ENCODE measurements around the gene AREG. TPM values are rescaled to one million over a fixed set of nuclear protein-coding genes. Genes with fewer than 3 reads are reported as not detected.

The AREG gene
- total and polyA plus RNA-seq, 9 of the 15 experiments (the other 6 are each of a cell fraction or from before 2014, with no cell fraction given), result 1.4 to 7.7 (median 5.4) TPM

DNA sequence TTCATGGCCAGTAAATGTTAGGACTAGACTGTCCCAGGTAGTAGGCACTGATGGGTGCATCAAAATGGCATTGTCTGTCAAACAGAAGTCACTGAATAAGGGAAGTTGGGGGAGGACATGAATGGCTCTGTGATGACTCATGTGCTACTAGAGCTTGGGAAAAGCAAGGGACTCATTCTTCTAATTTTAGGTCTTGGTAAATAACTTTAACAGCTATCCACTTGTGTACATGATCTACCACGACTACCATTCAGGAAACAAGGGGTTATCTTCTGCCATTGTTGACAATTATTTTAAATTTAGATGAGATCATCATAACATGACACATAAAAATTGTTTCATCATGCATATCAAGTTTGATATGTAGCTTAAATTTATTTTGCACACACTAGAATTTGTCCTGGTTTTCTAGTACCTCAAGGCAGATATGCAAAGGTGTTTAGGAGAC is 6.3 kb downstream of the AREG start:
- DNase-seq (ENCODE audit: extremely low read depth in 1 of 4, low spot score in 3 of 4) (peak; percentile 35 to 82 (median 51)), FAIRE-seq (peak; percentile 88), ATAC-seq (peak; percentile 69)
- ChIA-PET POLR2A (no interaction called here), CTCF (ENCODE audit: low intra/inter-chr PET ratio) (no interaction called here)
- H4K20me1 ChIP-seq (replicated peaks; ENCODE audit: control insufficient read depth, insufficient read depth, low read length), result no peaks in the 10 kb centered on the region
- H3K9ac ChIP-seq (ENCODE audit: insufficient read depth in 1 of 2, low read depth in 2 of 2, low read length in 2 of 2), result no peak overlapping the region
- H3K4me3 ChIP-seq, result no peak overlapping the region
- no TSS peak for BruUV-seq (replicated peaks)
- no peaks in the 10 kb centered on the region for H3K27me3 ChIP-seq (ENCODE audit: control insufficient read depth in 2 of 2, insufficient read depth in 2 of 2, low read length in 2 of 2)
- peaks cover 10% of the 10 kb centered on the region; the same call in 1 of the 3 replicates for H3K36me3 ChIP-seq (ENCODE audit: control insufficient read depth, insufficient read depth, low read length)
- in situ Hi-C loops (cut with MboI) (no loop called here), intact Hi-C loops (cut with micrococcal nuclease) (no loop called here)
- 0% methylated on average over 1 of the region's 1 CpG for WGBS (ENCODE audit: insufficient coverage, low coverage, missing lambda C conversion rate)
- peaks cover 5 to 48% of the 10 kb centered on the region in 2 experiments; a peak in 3 of 5 replicates for H3K4me1 ChIP-seq (replicated peaks in 1 of 2; ENCODE audit: control insufficient read depth in 2 of 2, insufficient read depth in 2 of 2, low read length in 2 of 2)
- peak overlapping the region; percentile 35 for H3K4me2 ChIP-seq (ENCODE audit: insufficient read depth, low read length)
- H3K9me3 ChIP-seq (replicated peaks; ENCODE audit: control insufficient read depth, insufficient read depth, low read depth, low read length), result no peaks in the 10 kb centered on the region
- no peaks in the 10 kb centered on the region for H3K9me1 ChIP-seq (ENCODE audit: control insufficient read depth, insufficient read depth, low read length)
- peak overlapping the region; percentile 43 for H2AFZ ChIP-seq (ENCODE audit: low read depth, low read length)
- peak overlapping the region; percentile 78 for H3K27ac ChIP-seq (ENCODE audit: extremely low read depth, low read depth, low read length)
- peaks cover 16% of the 10 kb centered on the region; the same call in 2 of the 3 replicates for H3K79me2 ChIP-seq (ENCODE audit: control insufficient read depth, insufficient read depth, low read length)
- TF ChIP-seq, protein P1, sequence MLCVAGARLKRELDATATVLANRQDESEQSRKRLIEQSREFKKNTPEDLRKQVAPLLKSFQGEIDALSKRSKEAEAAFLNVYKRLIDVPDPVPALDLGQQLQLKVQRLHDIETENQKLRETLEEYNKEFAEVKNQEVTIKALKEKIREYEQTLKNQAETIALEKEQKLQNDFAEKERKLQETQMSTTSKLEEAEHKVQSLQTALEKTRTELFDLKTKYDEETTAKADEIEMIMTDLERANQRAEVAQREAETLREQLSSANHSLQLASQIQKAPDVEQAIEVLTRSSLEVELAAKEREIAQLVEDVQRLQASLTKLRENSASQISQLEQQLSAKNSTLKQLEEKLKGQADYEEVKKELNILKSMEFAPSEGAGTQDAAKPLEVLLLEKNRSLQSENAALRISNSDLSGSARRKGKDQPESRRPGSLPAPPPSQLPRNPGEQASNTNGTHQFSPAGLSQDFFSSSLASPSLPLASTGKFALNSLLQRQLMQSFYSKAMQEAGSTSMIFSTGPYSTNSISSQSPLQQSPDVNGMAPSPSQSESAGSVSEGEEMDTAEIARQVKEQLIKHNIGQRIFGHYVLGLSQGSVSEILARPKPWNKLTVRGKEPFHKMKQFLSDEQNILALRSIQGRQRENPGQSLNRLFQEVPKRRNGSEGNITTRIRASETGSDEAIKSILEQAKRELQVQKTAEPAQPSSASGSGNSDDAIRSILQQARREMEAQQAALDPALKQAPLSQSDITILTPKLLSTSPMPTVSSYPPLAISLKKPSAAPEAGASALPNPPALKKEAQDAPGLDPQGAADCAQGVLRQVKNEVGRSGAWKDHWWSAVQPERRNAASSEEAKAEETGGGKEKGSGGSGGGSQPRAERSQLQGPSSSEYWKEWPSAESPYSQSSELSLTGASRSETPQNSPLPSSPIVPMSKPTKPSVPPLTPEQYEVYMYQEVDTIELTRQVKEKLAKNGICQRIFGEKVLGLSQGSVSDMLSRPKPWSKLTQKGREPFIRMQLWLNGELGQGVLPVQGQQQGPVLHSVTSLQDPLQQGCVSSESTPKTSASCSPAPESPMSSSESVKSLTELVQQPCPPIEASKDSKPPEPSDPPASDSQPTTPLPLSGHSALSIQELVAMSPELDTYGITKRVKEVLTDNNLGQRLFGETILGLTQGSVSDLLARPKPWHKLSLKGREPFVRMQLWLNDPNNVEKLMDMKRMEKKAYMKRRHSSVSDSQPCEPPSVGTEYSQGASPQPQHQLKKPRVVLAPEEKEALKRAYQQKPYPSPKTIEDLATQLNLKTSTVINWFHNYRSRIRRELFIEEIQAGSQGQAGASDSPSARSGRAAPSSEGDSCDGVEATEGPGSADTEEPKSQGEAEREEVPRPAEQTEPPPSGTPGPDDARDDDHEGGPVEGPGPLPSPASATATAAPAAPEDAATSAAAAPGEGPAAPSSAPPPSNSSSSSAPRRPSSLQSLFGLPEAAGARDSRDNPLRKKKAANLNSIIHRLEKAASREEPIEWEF (CRISPR knock-in tag; IDR thresholded peaks at IDR 0.05), result no peak
- TF ChIP-seq EP400 (IDR thresholded peaks at IDR 0.05) (peak; percentile 18; the same call in 1 of the 2 replicates), ATF1 (CRISPR knock-in tag; IDR thresholded peaks at IDR 0.05) (no peak), ATF1 (tag; IDR thresholded peaks at IDR 0.05) (0 out of 2 replicates have a peak, but pooled peaks have one; percentile 24), FOSL1 (tag; conservative IDR thresholded peaks at IDR 0.05) (peak; percentile 95), NBN (IDR thresholded peaks at IDR 0.05; ENCODE audit: low read depth) (peak; percentile 73; the same call in 1 of the 2 replicates), SP1 (CRISPR knock-in tag; IDR thresholded peaks at IDR 0.05) (0 out of 2 replicates have a peak, but pooled peaks have one; percentile 24), ZNF316 (IDR thresholded peaks at IDR 0.05) (peak; percentile 74), YY1 (IDR thresholded peaks at IDR 0.05; ENCODE audit: borderline replicate concordance in 1 of 3, control insufficient read depth in 1 of 3, extremely low read depth in 1 of 3, insufficient read depth in 3 of 3, insufficient read length in 1 of 3, insufficient replicate concordance in 2 of 3, low read depth in 1 of 3, low read length in 2 of 3) (peak in 1 of 3 experiments; percentile 55), SMARCA4 (IDR thresholded peaks at IDR 0.05) (peak; percentile 91), ZEB2 (IDR thresholded peaks at IDR 0.05) (peak; percentile 60; the same call in 1 of the 2 replicates), MEIS2 (IDR thresholded peaks at IDR 0.05; ENCODE audit: partially characterized antibody) (peak; percentile 70), JUN (IDR thresholded peaks at IDR 0.05; ENCODE audit: borderline replicate concordance, low read depth, low read length) (peak; percentile 93), JUN (CRISPR knock-in tag; IDR thresholded peaks at IDR 0.05; ENCODE audit: borderline replicate concordance) (0 out of 2 replicates have a peak, but pooled peaks have one; percentile 70), RFX7 (CRISPR knock-in tag; IDR thresholded peaks at IDR 0.05) (no peak), ZNF24 (IDR thresholded peaks at IDR 0.05) (no peak), MCM3 (IDR thresholded peaks at IDR 0.05) (no peak), NFE2 (IDR thresholded peaks at IDR 0.05; ENCODE audit: low read depth) (peak; percentile 63), KLF16 (IDR thresholded peaks at IDR 0.05) (peak; percentile 32; the same call in 1 of the 2 replicates)
- TF ChIP-seq, protein P2, sequence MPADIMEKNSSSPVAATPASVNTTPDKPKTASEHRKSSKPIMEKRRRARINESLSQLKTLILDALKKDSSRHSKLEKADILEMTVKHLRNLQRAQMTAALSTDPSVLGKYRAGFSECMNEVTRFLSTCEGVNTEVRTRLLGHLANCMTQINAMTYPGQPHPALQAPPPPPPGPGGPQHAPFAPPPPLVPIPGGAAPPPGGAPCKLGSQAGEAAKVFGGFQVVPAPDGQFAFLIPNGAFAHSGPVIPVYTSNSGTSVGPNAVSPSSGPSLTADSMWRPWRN (IDR thresholded peaks at IDR 0.05; ENCODE audit: low read depth), result peak; percentile 16; the same call in 1 of the 2 replicates

Measured in K562 (cell line).